Parathyroid adenoma (tissue), 2 donors: ENCODE data around the gene ZBP1.

Experiments
- H2AFZ ChIP-seq: fragments of 300-600 bp; sonication (generic); one replicate; pipeline ENCODE4 v1.7.0; 2017; ENCODE audit warnings: antibody characterized with exemption, mild to moderate bottlenecking
- H3K27ac ChIP-seq: fragments of 300-600 bp; sonication (generic); one replicate; pipeline ENCODE4 v1.7.0; 2017
- H3K27me3 ChIP-seq: fragments of 300-600 bp; sonication (generic); one replicate; pipeline ENCODE4 v1.7.0; 2017; ENCODE audit warnings: low read length; ENCODE audit not compliant: control insufficient read depth, insufficient read depth
- H3K36me3 ChIP-seq: fragments of 300-600 bp; sonication (generic); one replicate; pipeline ENCODE4 v1.7.0; 2017; ENCODE audit warnings: low read length; ENCODE audit not compliant: control insufficient read depth, insufficient read depth
- H3K4me1 ChIP-seq: fragments of 300-600 bp; sonication (generic); one replicate; pipeline ENCODE4 v1.7.0; 2017; ENCODE audit warnings: control low read depth
- H3K4me2 ChIP-seq: fragments of 300-600 bp; sonication (generic); one replicate; pipeline ENCODE4 v1.7.0; 2017; ENCODE audit warnings: low read length
- H3K4me3 ChIP-seq: fragments of 300-600 bp; sonication (generic); one replicate; pipeline ENCODE4 v1.7.0; 2017; ENCODE audit warnings: low read depth, low read length
- H3K79me2 ChIP-seq: fragments of 300-600 bp; sonication (generic); one replicate; pipeline ENCODE4 v1.7.0; 2017; ENCODE audit warnings: control low read depth
- H3K9ac ChIP-seq: fragments of 300-600 bp; sonication (generic); one replicate; pipeline ENCODE4 v1.7.0; 2017; ENCODE audit warnings: mild to moderate bottlenecking
- H3K9me3 ChIP-seq: fragments of 300-600 bp; sonication (generic); one replicate; pipeline ENCODE4 v1.7.0; 2017; ENCODE audit warnings: low read length; ENCODE audit not compliant: control insufficient read depth
- TF ChIP-seq, protein P1 (sequence below): fragments of 300-600 bp; sonication (generic); IDR thresholded peaks from one replicate; pipeline ENCODE4 v1.7.0; 2017; ENCODE audit warnings: antibody characterized with exemption, mild to moderate bottlenecking
- donor health status: primary hyperparathyroidism.

ZBP1 gene

DNA sequence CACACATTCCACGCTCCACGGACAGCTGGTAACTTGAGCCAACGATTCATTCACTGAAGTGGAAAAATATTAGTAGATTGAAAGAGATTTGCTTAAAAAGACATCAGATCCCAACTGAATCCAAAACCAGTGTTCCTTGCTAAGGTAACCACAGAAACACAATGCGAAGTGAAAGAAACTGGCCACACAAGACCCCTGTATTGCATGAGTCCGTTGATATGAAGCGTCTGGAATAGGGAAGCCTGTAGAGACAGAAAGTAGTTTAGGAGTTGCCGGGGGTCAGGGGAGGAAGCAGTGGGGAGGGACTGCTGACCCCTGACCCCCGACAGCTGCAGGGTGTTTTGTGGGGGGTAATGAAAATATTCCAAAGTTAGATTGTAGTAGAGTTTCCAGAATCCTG is 49.3 kb downstream of the ZBP1 start:
- H3K4me3 ChIP-seq = no peak overlapping the region
- H3K27ac ChIP-seq = no peak overlapping the region
- TF ChIP-seq, protein P1, sequence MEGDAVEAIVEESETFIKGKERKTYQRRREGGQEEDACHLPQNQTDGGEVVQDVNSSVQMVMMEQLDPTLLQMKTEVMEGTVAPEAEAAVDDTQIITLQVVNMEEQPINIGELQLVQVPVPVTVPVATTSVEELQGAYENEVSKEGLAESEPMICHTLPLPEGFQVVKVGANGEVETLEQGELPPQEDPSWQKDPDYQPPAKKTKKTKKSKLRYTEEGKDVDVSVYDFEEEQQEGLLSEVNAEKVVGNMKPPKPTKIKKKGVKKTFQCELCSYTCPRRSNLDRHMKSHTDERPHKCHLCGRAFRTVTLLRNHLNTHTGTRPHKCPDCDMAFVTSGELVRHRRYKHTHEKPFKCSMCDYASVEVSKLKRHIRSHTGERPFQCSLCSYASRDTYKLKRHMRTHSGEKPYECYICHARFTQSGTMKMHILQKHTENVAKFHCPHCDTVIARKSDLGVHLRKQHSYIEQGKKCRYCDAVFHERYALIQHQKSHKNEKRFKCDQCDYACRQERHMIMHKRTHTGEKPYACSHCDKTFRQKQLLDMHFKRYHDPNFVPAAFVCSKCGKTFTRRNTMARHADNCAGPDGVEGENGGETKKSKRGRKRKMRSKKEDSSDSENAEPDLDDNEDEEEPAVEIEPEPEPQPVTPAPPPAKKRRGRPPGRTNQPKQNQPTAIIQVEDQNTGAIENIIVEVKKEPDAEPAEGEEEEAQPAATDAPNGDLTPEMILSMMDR = no peak
- H3K4me1 ChIP-seq = peaks cover 7% of the 10 kb centered on the region
- H2AFZ ChIP-seq = no peak overlapping the region
- H3K9ac ChIP-seq = no peak overlapping the region
- no peaks in the 10 kb centered on the region for H3K79me2 ChIP-seq
- no peaks in the 10 kb centered on the region for H3K36me3 ChIP-seq
- H3K27me3 ChIP-seq = no peaks in the 10 kb centered on the region
- H3K4me2 ChIP-seq = no peak overlapping the region
- H3K9me3 ChIP-seq = no peaks in the 10 kb centered on the region

DNA sequence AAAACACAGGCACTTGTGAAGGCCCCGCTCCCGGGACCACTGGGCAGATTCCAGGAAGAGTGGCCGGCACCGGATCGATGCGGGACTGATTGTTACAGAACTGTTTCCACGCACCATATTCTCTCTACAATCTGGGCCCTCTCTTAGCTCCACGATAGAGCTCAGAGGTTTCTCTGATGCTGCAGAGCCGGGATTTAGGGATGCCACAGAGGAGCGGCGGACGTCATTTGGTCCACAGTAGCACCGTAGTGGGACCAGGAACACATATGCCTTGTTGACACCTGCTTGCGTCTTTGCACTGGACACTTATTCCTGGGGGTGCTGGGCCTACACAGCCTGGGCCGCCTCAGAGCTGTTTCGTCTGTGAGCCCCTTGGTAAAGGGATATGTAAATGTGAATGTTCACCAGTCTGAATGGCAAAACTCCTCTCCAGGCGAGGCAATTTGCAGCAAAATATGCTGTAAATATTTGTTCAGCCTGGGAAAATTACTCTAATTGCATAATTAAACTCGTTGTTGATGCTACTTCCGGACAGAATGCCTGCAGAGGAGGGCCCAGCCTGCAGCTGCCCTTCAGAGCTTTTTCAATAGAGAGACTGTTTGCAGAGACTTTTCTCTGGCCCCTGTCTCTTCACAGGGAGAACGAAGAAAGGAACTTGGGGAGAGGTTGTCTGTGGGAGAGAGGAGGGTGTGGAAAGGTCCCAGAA is 49.9 kb downstream of the ZBP1 start:
- Histone ChIP-seq H3K4me2 (no peak overlapping the region), H3K9me3 (no peaks in the 10 kb centered on the region), H3K36me3 (no peaks in the 10 kb centered on the region), H2AFZ (no peak overlapping the region), H3K9ac (no peak overlapping the region), H3K4me1 (peaks cover 7% of the 10 kb centered on the region), H3K27me3 (no peaks in the 10 kb centered on the region), H3K27ac (no peak overlapping the region), H3K4me3 (no peak overlapping the region), H3K79me2 (no peaks in the 10 kb centered on the region)
- TF ChIP-seq, protein P1 = no peak

DNA sequence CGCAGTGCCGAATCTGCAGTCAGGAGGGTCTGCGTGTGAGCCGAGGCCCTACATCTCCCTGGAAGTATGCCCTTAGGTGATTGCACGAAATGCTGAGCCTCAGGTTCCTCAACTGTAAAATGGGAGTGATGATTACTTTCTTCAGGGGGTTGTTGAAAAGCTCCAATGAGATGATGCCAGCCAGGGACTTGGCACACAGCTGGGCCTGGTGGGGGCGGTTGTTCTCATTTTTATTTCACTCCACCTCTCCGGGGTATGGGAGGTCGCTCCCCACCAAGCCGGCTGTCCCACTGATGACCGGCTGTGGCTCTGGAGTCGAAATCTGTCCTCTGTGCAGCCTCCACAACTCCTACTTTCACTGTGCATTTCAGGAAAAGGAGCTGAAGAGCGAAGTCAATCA is 51.3 kb downstream of the ZBP1 start:
- H3K4me1 ChIP-seq = peaks cover 7% of the 10 kb centered on the region
- H2AFZ ChIP-seq = no peak overlapping the region
- H3K27me3 ChIP-seq = no peaks in the 10 kb centered on the region
- TF ChIP-seq, protein P1 = no peak
- no peak overlapping the region for H3K4me2 ChIP-seq
- no peak overlapping the region for H3K4me3 ChIP-seq
- H3K27ac ChIP-seq = no peak overlapping the region
- no peaks in the 10 kb centered on the region for H3K79me2 ChIP-seq
- no peaks in the 10 kb centered on the region for H3K36me3 ChIP-seq
- H3K9me3 ChIP-seq = no peaks in the 10 kb centered on the region
- H3K9ac ChIP-seq = no peak overlapping the region

DNA sequence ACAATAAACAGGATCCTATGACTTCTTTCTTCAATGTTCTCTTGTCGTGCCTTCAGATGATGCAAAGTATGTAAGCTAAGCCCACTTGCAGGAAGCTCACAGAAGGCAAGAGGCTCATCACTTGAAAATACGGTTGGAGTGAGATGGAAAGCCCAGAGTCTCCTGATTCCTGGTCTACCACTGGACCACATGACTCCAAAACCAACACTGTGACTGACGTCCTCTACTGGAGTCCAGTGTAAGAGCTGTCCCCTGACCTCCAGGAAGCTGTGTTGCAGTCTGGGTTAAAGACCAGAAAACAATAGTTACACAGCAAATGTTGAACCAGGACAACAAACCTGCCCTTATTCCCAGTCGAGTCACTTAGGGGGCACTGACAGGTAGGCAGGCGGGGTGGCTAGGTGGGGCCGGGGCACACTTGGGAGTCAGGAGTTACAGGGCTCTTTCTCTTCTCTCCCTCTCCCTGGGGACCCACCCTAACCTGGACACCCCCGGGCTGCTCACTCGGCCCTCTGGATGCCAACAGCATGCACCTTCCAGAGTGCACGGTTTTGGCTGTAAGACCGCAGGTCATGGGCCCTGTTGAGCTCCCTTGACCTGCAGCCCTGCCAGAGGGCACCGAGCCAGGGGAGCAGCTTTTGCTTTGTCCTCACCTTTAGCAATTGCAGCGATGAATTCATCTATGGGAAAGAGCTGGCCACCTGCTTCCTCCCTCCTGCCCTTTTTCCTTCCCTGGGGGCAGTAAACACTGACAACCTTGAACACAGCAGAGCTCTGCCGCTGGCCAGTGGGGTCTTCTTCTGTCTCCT is 51.9 kb downstream of the ZBP1 start:
- H3K27me3 ChIP-seq = no peaks in the 10 kb centered on the region
- no peaks in the 10 kb centered on the region for H3K9me3 ChIP-seq
- H2AFZ ChIP-seq = no peak overlapping the region
- H3K4me1 ChIP-seq = peaks cover 7% of the 10 kb centered on the region
- no peak overlapping the region for H3K4me2 ChIP-seq
- no peaks in the 10 kb centered on the region for H3K36me3 ChIP-seq
- TF ChIP-seq, protein P1 = no peak
- no peak overlapping the region for H3K4me3 ChIP-seq
- H3K9ac ChIP-seq = no peak overlapping the region
- H3K79me2 ChIP-seq = no peaks in the 10 kb centered on the region
- H3K27ac ChIP-seq = no peak overlapping the region
